NCI-H1105 treated with DMSO at 0.1 percent for 48 hours (cell line): ENCODE measurements around the gene PPP2R5B.

Experiments
- DNase-seq: peaks from one replicate; lab custom pipeline; 2025; lab: John Stamatoyannopoulos, UW

PPP2R5B gene

DNA sequence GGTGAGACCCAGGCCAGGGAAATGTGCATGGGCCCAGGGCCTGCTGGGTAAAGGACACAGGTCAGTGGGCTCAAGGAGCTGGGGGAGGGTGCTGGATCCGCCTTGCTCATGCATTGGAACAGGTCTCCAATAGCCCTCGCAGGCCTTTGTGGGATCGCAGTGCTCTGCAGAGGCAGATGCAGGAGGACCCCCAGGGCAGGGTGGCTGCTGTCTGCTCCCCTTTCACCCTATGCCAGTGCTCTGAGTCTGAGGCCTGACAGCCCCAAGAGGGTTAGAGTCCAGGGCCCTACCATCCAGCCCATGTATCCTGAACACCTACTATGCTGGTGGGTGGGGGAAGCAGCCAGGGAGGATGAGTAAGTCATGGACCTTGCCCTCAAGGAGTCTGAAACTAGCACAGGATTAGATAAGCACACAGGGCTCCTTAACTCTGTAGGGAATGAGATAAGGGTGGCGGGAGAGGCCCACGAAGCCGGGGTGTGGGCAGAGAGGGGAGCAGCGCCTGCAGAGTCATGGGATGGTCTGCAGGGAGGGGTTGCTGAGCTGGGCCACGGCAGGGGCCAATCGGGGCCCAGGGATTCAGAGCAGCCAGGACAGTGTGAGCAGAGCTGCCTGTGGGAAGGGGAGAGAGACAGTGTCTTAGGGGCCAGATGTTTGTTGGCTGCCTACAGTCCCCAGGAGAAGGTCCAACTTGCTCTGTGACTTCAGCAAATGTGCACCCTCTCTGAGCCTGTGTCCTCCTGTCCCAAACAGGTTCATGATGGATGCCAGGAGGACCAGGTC is 35.6 kb upstream of the PPP2R5B start:
- DNase-seq: no peak

DNA sequence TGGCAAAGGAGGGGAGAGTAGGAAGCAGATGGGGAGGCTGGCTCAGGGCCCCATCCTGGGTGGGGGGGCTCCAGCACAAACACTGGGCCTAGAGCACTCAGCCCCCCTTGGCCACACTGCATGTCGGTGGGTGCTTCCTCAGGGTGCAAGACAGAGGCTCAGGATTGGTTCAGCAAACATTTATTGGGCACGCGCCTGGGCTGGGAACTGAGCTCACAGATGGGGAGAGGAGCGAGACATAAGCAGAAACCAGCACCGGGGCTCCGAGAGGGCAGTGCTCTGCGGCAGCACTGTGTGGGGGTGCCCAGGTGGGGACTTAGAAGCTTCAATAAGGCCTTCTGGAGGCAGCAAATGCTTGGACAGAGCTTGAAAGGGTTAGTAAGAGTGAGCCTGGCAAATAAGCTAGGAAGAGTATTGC is 34.0 kb upstream of the PPP2R5B start:
- DNase-seq: no peak

DNA sequence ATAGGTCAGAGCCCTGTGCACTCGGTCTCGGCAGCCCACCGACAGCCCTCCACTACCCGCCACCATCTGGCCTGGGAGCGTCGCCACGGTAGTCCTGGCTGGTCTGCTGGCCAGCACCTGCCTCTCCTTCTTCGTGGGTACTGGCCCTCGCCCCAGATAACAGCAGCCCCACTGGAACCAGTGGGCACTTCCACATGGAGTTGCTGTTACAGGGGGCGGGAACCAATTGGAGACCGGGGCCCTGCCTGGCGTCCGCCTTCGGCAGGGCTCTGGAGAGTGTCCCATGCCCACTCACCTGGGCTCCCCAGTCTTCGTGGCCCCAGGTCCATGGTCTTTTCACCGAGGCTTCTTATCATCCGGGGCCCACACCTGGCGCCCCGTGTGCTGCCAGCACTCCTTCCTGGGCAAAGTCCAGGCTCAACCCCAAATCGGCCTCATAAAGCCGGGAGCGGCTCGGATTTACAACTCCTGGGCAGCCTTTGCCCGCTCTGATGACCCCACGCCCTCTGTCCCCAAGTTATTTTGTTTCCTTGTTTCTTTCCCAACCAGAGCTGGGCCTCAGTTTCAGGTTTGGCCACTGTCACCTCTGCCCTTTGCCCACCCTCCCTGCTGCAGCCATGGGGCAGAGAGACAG is 33.2 kb upstream of the PPP2R5B start:
- DNase-seq: no peak

DNA sequence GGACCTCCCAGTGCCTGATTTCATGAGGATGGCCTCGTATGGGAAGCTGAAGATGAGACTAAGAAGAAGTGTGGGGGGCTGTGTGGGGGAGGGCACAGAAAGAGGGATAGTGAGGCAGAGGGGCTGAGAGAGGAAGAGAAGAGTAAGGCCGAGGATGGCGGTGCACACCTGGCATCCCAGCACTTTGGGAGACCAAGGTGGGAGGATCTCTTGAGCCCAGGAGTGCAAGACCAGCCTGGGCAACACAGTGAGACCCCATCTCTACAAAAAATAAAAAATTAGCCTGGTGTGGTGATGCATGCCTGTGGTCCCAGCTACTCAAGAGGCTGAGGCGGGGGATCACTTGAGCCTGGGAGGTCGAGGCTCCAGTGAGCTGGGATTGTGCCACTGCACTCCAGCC is 32.6 kb upstream of the PPP2R5B start:
- DNase-seq: no peak

DNA sequence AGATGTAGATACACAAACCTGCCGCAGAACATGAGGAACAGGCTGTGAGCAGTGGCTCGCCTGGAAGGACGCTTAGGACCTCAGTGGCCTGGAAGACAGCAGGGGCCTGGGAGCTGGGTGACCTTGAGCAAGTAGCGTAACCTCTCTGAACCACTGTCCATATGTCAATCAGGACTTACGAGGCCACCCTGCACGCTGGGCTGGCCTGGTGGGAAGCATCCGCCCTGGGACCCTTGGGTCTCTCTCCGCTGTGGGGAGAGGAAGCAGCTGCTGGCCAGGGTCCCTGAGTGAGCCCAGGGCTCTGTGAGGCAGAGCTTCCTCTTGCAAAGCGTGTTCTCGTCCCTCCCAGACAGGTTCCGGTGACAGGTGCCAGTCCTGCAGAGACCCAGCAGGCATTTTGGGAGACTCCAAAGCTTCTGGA is 32.1 kb upstream of the PPP2R5B start:
- DNase-seq: no peak

DNA sequence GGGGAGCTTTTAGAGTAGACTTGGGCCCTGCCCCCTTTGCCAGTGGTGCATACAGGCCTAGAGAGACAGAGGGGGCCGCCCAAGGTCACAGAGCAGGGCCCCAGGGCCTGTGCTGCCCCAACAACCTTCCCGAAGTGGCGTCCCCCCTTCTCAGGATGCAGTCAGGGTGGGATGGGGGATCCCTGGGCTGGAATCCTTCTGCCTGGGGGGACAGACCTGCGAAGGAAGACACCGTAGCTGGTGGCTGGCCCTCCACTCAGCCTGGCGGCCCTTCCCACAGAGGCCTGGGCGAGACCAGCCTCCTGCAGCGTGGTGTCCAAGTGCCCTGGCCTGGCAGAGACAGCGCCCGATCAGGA is 31.7 kb upstream of the PPP2R5B start:
- no peak for DNase-seq

DNA sequence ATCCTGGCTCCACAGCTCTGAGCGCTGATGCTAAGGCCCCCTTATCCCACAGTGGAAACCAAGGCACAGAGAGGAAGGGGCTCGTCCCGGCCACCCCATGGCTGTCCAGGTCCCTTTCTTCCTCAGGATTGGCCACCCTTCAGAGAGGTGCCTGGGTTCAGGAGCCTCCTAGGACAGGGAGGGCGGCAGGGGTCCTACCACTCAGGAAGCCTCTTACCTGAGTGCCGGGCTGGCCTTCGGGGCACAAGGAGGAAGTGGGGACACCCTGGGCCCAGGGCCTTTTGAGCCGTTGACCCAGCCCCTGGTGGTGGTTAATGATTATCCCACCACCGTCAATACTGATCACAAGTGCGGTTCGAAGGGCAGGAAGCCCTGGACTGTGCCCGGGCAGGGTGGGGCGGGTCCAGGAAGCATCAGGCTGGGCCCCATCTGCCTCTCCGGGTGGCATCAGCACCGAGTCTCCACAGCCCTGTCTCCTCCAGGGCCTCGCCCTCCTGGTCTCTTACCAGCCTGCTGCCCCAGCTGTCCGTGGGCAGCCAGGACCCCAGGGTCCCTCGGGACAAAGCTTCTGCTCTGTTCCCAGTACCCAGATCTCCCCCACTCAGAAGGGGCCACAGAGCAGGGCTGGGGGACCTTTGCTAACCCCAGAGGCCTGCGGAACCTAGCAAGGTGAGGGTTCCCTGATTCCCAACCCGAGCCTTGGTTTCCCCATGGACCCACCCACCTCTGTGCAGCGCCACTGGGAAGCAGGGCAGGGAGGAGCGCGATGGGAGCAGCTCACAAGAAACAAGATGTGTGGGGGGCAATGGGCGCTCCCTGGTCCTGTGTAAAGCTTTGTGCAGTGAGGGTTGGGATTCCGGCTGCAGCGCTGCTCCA is 31.1 kb upstream of the PPP2R5B start:
- DNase-seq: no peak

DNA sequence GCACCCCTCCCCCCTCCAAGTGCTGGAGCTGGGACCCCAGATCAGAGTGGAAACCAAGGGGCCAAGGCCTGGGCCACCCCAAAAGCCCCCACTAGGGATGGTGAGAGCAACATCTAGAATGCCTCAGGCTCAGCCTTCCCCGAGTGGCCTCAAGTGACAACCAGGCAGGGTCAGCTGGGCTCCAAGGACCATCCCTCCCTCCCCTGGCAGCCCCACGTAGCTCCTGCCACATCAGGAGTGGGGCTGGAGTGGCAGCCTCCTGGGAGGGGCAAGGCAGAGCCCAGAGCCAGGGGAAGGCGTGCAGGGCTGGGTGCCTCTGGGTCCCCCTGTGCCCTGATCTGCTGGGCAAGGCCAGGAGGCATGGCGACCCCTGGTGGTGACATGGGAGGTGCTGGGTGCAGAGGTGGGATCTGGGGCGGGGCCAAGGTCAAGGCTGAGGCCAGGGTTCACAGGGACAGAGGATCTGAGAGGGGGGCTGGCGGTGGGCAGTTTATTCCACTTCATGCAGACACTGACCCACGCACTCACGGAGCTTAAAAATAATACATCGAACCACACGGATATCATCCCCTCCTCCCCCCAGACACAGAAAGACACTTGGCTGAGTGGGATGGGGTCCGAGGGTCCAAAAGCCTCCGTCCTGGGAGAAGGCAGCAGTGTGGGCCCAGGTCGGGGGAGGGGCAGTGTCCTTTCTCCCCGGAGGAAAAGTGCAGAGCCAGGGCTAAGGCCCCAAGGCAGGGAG is 30.2 kb upstream of the PPP2R5B start:
- DNase-seq: peak; percentile 62

DNA sequence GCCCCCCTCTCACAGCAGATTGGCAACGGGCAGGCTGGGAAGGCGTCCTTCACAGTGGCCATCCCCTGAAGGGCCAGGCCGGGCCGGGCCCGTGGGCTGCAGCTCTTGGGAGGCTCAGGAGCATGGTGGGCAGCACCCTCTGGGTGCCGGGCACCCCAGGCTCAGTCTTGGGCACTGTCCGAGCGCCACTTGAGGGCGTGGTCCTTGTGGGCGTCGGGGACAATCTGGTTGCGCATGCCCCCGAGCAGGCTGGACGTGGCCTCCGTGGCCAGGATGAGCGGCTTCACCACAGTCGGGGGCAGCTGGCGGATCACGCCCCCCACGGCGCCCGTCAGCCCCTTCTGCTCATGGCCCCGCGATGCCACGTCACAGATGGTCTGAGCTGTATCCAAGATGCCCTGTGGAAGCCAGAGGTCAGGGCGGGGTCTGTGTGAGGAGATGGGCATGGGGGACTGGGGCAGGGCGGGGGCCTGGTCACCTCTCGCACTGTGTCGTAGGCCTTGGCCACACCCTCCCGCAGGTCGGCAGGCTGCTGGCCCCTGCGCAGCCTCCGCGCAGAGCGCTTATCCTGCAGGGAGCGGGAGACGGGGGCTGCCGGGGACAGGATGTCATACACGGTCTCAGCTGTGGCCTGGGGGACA is 29.6 kb upstream of the PPP2R5B start:
- DNase-seq: no peak

DNA sequence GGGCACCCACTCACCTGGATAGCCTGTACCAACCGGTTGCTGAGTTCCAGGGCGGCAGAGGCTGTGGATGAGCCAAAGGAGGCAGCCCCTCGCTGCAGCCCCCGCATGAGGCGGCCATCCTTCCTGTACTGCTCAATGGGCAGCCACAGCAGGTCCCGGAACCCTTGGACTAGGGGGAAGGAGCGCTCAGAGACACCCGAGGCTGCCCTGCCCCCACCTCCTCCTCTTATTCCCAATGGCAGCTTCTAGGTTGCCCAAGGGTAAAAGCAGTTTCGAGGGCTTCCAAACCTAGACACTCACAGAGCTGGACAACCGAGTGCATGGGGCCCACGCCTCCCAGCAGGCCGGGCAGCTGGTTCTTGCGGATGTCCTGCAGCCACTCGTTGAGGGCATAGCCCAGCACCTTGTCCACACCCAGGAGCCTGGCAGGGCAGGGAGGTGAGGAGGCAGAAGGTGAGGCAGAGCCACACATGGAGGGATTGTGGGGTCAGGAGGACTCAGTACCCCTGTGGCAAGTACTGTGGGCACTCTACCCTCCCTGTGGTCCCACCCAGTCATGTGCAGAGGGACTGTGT is 28.0 kb upstream of the PPP2R5B start:
- DNase-seq: no peak

DNA sequence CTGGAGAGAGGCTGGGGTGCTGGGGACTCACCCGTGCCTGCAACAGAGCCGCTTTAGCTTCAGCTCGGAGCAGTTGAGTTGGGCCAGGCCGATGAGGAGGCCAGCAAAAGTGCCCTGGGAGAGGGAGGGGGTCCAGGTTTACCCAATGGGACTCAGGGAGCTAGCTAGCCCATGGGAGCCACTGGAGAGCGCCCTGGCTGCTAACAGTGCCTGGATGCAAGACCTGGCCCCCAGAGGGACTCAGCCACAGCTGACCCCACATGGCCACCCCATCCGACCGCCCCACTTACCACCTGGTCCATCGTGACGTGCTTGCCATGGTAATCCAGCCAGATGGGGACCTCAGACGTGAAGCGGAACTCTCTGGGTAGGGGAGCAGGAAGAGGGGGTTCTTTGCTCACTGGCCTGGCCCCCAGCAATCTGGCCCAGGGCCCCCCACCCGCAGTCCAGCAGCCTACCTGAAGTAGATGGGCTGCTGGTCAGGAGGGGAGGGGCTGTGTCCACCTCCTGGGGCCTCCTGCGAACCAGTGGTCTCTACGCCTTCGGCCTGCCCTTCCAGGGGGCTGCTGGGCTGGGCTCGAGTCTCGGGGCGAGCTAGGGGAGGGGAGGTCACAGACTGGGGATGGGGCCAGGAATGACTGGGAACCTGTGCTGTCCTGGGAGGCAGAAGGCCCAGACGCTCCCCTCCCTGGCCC is 27.0 kb upstream of the PPP2R5B start:
- DNase-seq: no peak

DNA sequence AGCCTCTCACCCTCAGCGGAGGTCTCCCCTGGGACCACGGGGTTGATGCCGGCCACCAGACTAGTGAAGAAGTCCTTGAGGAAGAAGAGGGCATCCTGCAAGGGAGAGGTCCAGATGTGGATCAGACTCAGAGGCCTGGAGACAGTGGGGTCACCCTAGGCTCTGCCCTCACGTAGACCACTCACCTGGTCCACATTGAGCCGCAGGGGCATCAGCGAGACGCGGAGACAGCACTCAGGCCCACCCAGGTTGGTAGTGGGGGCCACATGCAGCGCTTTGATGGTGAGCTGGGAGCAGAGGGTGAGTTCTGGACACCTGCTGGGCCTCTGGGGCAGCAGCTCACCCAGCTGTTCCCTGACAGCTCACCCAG is 26.4 kb upstream of the PPP2R5B start:
- DNase-seq: no peak

DNA sequence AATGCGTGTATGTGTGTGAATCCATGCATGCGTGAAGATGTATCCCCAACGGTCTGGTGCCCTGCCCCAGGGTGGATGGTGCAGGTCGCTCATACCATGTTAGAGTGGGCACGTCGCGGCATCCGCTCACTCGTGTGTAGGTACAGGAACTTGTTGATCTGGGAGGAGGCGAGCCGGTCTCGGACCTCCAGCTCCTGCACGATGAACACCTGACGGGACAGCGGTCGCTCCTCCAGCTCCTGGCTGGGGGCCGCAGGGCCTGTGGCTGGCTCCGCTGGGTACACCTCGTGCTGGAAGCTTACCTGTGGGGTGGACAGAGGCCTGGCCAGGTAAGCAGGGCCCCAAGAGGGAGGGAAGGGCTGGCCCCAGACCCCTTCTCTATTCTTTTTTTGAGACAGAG is 25.9 kb upstream of the PPP2R5B start:
- no peak for DNase-seq

DNA sequence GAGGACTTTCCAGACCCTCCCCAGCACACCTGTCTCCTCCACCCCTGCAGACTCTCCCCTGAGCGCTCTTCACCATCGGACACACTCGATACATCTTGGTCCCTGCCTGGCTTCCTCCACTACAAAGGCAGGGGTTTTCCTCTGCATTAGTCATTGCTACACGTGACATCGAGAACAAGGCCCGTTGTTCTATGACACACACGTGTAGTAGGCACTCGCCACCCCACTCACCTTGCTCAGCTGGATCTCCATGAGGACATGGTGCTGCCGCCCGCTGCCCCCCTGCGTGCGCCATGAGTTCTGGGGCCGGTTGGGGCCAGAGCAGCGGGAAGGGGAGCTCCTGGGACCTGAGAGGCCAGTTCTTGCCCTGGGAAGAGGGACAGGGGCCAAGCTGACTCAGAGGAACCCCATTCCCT is 24.2 kb upstream of the PPP2R5B start:
- no peak for DNase-seq

DNA sequence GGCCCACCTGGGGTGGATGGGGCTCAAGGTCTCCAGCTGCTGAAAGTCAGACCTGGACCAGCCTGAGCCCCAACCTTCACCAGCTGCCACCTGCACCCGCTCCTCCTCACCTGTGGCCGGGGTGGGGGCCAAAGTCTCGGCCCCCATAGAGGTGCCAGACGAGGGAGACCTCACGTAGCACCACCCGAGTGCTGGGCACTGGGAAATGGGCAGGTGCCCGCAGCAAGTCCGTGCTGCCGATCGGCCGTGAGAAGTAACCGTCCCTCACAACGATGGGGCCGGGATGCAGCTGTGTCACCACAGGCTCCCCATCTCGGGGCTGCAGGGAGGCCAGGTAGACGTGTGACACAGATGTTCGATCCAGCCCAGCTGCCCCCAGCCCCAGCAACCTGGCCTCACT is 23.7 kb upstream of the PPP2R5B start:
- DNase-seq: no peak

DNA sequence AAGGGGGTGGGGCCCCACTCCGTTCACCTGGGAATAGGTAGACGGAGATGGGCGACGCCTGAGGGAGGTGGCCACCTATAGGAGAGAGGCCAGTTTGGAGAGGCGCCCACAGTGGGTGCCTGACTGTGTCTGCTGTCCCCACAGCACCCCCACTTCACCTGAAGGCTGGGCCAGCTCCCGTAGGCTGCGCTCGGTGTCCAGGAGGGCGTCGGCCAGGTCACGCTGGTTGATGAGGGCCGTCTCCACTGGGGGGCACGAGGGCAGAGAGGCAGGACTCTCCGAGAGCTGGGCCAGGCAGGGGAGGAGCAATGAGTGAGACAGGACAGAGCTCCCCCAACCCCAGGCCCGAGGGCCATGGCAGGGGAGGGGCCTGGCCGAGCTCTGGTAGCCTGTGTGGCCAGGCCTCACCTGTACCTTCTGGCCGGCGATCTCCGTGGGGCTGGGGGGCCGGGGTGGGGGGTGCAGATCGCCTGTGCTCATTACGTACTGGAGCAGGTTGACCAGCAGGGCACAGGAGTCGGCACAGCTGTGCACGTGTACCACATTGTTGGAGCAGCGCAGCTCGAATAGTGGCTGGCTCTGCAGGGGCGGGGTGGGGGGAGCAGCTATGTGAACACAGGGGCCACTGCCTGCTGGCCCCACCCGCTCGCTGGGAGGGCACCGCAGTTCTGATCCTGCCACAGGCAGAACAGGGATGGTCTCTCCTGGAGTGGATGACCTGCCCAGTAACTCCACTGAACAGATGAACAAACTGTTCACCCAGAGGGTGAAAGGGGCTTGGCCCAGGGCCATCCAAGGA is 22.2 kb upstream of the PPP2R5B start:
- no peak for DNase-seq

DNA sequence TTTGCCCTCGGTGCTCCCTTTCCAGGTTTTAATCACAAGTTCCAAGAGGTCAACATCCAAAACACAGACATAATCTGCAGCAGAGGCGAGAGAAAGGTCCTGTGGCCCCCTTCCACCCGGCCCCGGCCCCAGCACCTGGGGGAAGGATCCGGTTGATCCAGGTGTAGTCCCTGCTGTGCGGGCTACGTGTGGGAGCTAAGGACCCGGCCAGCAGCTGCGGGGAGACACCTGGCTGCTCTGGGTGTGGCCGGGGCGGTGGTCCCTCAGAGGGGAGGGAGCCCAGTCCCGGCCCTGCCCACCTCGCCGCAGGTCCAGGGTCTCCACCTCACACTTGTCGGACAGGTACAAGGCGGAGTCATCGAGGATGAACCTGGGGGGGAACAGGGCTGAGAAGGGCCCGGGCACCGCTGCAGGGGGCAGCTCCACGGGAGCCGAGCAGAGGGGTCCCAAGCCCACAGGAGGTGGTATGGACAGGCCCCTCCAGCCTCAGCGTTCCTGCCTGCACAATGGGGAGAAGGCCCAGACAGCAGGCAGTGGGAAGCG is 21.1 kb upstream of the PPP2R5B start:
- no peak for DNase-seq

DNA sequence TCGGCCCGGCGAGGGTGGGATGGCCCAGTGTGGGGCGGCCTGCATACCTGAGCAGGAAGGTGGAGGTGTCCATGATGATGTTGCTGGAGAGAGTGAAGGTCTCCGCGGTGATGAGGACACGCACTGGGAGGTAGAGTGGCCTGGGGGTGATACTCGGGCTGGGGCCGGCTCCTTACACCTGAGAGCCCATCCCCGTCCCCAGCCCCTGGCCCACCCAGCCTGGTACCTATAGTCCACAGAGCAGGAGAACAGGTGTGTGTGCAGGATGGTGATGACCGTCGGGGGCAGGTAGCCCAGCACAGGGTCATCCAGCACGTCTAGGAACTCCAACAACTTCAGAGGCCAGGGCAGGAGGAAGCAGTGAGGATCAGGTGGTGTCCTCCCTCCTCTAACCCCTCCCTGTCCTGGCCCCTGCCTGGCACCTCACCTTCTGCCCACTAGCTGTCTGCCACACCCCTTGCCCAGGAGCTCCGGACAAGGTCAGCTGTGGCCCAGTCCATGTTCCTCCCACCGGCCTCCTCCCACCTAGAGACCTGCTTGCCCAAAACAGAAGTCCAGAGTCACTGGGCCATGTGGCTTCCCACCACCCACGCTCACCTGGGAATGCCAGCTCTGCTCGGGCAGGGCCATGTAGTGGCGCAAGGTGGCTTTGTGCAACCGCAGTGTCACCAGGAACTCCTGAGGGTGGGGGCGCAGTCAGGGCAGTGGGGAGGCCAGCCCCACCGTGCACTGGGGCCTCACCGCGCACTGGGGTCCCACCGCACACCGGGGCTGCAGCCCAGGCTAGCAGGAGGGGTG is 18.8 kb upstream of the PPP2R5B start:
- DNase-seq: no peak

DNA sequence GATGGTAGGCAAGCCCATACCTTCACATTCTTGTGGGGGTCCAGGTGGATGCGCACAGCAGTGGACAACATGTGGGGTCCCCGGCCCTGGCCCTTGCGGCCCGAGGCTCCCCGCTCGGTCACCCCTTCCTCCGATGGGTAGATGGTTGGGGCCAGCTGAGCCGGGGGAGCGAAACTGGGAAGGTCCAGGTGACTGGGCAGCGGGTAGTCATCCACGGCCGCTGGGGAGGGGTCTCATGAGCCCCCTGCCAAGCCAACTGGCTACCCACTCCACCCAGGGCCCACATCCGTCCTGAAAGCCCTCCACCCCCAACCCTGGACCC is 18.2 kb upstream of the PPP2R5B start:
- no peak for DNase-seq
